SK-N-SH treated with all-trans-retinoic acid at 6 μM for 48 hours (cell line): ENCODE measurements around the gene CENPP.

ENCODE experiments used
- ATAC-seq: fragments of 200-7000 bp; cut with Tn5 transposase; 3 replicates; pipeline ENCODE4 v1.9.1; 2020; ENCODE audit warnings: mild to moderate bottlenecking, moderate library complexity
- ARNTL ChIP-seq: fragments of 450-650 bp; formaldehyde crosslinking; IDR thresholded peaks from 2 replicates; pipeline ENCODE4 v1.5.0; 2020; ENCODE audit warnings: low read depth, mild to moderate bottlenecking, moderate library complexity, borderline replicate concordance
- BACH2 ChIP-seq: fragments of 250-450 bp; sonication (Bioruptor Pico); IDR thresholded peaks from 2 replicates; pipeline ENCODE4 v1.9.0; 2021; ENCODE audit warnings: mild to moderate bottlenecking, borderline replicate concordance
- CREB5 ChIP-seq: fragments of 250-450 bp; sonication (Bioruptor Pico); IDR thresholded peaks from 2 replicates; pipeline ENCODE4 v1.5.1; 2020; ENCODE audit warnings: low read depth, mild to moderate bottlenecking, moderate library complexity
- CSDC2 ChIP-seq: fragments of 250-450 bp; sonication (Bioruptor Pico); IDR thresholded peaks from 2 replicates; pipeline ENCODE4 v1.5.0; 2020; ENCODE audit warnings: mild to moderate bottlenecking, moderate library complexity
- ESRRG ChIP-seq: fragments of 250-450 bp; sonication (Bioruptor Pico); IDR thresholded peaks from 2 replicates; pipeline ENCODE4 v1.6.1; 2021; ENCODE audit warnings: mild to moderate bottlenecking
- GLIS3 ChIP-seq: fragments of 250-450 bp; sonication (Bioruptor Pico); IDR thresholded peaks from 2 replicates; pipeline ENCODE4 v1.5.0; 2020; ENCODE audit warnings: mild to moderate bottlenecking, moderate library complexity
- ISL1 ChIP-seq: fragments of 250-450 bp; sonication (Bioruptor Pico); IDR thresholded peaks from 2 replicates; pipeline ENCODE4 v2.1.2; 2022; ENCODE audit warnings: mild to moderate bottlenecking, moderate library complexity
- OSR1 ChIP-seq: fragments of 250-450 bp; sonication (Bioruptor Pico); IDR thresholded peaks from 2 replicates; pipeline ENCODE4 v1.8.0; 2022; ENCODE audit warnings: moderate library complexity, mild to moderate bottlenecking, inconsistent platforms
- POU6F1 ChIP-seq: fragments of 250-450 bp; sonication (Bioruptor Pico); IDR thresholded peaks from 2 replicates; pipeline ENCODE4 v1.8.0; 2021; ENCODE audit warnings: low read depth, mild to moderate bottlenecking, moderate library complexity, borderline replicate concordance
- PPARA ChIP-seq: fragments of 250-450 bp; sonication (Bioruptor Pico); IDR thresholded peaks from 2 replicates; pipeline ENCODE4 v1.5.0; 2020; ENCODE audit warnings: mild to moderate bottlenecking, borderline replicate concordance
- RARB ChIP-seq: fragments of 250-450 bp; sonication (Bioruptor Pico); IDR thresholded peaks from 2 replicates; pipeline ENCODE4 v1.8.0; 2021; ENCODE audit warnings: mild to moderate bottlenecking, moderate library complexity
- SNAI2 ChIP-seq: fragments of 250-450 bp; sonication (Bioruptor Pico); IDR thresholded peaks from 2 replicates; pipeline ENCODE4 v1.5.0; 2020; ENCODE audit warnings: mild to moderate bottlenecking, moderate library complexity
- TCF4 ChIP-seq: fragments of 250-450 bp; sonication (Bioruptor Pico); IDR thresholded peaks from 2 replicates; pipeline ENCODE4 v1.8.0; 2021; ENCODE audit warnings: mild to moderate bottlenecking, moderate library complexity, borderline replicate concordance
- TOX ChIP-seq: fragments of 250-450 bp; sonication (Bioruptor Pico); IDR thresholded peaks from 2 replicates; pipeline ENCODE4 v1.8.0; 2021; ENCODE audit warnings: mild to moderate bottlenecking, moderate library complexity, borderline replicate concordance
- TSHZ2 ChIP-seq: fragments of 250-450 bp; sonication (Bioruptor Pico); IDR thresholded peaks from 2 replicates; pipeline ENCODE4 v1.5.0; 2020; ENCODE audit warnings: mild to moderate bottlenecking, moderate library complexity
- ZC3H10 ChIP-seq: fragments of 250-450 bp; sonication (Bioruptor Pico); IDR thresholded peaks from 2 replicates; pipeline ENCODE4 v1.5.1; 2021; ENCODE audit warnings: mild to moderate bottlenecking, moderate library complexity
- ZFP30 ChIP-seq: fragments of 450-650 bp; formaldehyde crosslinking; IDR thresholded peaks from 2 replicates; pipeline ENCODE4 v1.5.0; 2022; ENCODE audit warnings: mild to moderate bottlenecking, moderate library complexity
- ZNF565 ChIP-seq: fragments of 450-650 bp; formaldehyde crosslinking; conservative IDR thresholded peaks from 2 replicates; pipeline ENCODE4 v1.5.0; 2020; ENCODE audit warnings: low read depth, mild to moderate bottlenecking, moderate library complexity
- ZNF70 ChIP-seq: fragments of 450-650 bp; formaldehyde crosslinking; IDR thresholded peaks from 2 replicates; pipeline ENCODE4 v1.5.0; 2020; ENCODE audit warnings: mild to moderate bottlenecking, moderate library complexity
- ZNF8 ChIP-seq: fragments of 450-650 bp; formaldehyde crosslinking; IDR thresholded peaks from 2 replicates; pipeline ENCODE4 v1.5.0; 2020; ENCODE audit warnings: mild to moderate bottlenecking, moderate library complexity

CENPP gene

GRCh38 chr9:92332577-92333281, 7.0 kb downstream of the CENPP start:
- TF ChIP-seq TSHZ2 (CRISPR knock-in tag) (peak; percentile 44; the same call in 1 of the 2 replicates), TCF4 (CRISPR knock-in tag) (peak; percentile 89; the same call in 1 of the 2 replicates), ESRRG (CRISPR knock-in tag) (no peak), ARNTL (CRISPR knock-in tag) (no peak)
- no peak for ATAC-seq

- TF ChIP-seq OSR1 (CRISPR knock-in tag) = no peak
- TF ChIP-seq ZNF70 (CRISPR knock-in tag) = no peak
- TF ChIP-seq ARNTL (CRISPR knock-in tag) = no peak
- no peak for TF ChIP-seq SNAI2 (CRISPR knock-in tag)
- no peak for TF ChIP-seq ISL1 (CRISPR knock-in tag)
- 0 out of 2 replicates have a peak, but pooled peaks have one; percentile 1 for TF ChIP-seq TSHZ2 (CRISPR knock-in tag)
- no peak for TF ChIP-seq BACH2 (CRISPR knock-in tag)
- no peak for TF ChIP-seq CSDC2 (CRISPR knock-in tag)
- no peak for ATAC-seq
Observed at GRCh38 chr9:92333282-92333634, 7.5 kb downstream of the CENPP start.

- TF ChIP-seq TSHZ2 (CRISPR knock-in tag) (peak; percentile 48; the same call in 1 of the 2 replicates), ARNTL (CRISPR knock-in tag) (no peak), TCF4 (CRISPR knock-in tag) (peak; percentile 37; the same call in 1 of the 2 replicates)
- no peak; the same call in 2 of the 3 replicates for ATAC-seq
Observed at GRCh38 chr9:92341578-92341977, 15.8 kb downstream of the CENPP start.

- peak; percentile 47; the same call in 2 of the 3 replicates for ATAC-seq
- TF ChIP-seq GLIS3 (CRISPR knock-in tag) (no peak), POU6F1 (no peak), BACH2 (CRISPR knock-in tag) (no peak), ZNF8 (no peak), ZFP30 (CRISPR knock-in tag) (no peak), ZNF565 (CRISPR knock-in tag) (no peak), CREB5 (CRISPR knock-in tag) (no peak), CSDC2 (CRISPR knock-in tag) (no peak), PPARA (no peak), ZC3H10 (no peak), RARB (CRISPR knock-in tag) (no peak), TOX (CRISPR knock-in tag) (no peak), ZNF70 (CRISPR knock-in tag) (no peak)
Observed at GRCh38 chr9:92342825-92343488, 17.2 kb downstream of the CENPP start.
